CD14-positive monocyte (primary cell): ENCODE data around the gene A4GALT. TPM values are rescaled to one million over a fixed set of nuclear protein-coding genes. Genes with fewer than 3 reads are reported as not detected.

Experiments used
- DNase-seq, 3 donors: peaks; one replicate each; pipeline ENCODE4 v3.0.0-alpha.2; 2011 to 2022
- H2AFZ ChIP-seq: 2 replicates; pipeline ENCODE4 v1.6.0; 2012; ENCODE audit warnings: mild to moderate bottlenecking, low read depth, low read length, inconsistent platforms; ENCODE audit not compliant: insufficient read depth, poor library complexity, severe bottlenecking
- H3K27ac ChIP-seq, 2 donors: 1 replicate in 1 of 2; 2 replicates in 1 of 2; pipeline ENCODE4 v1.5.1; 2012 to 2013; ENCODE audit warnings: low read length in 2 of 2, control low read depth in 1 of 2, inconsistent platforms in 1 of 2, low read depth in 1 of 2, mild to moderate bottlenecking in 1 of 2
- H3K27me3 ChIP-seq, 2 donors: one replicate each; pipeline versions ENCODE4 v1.6.0 to v1.6.1; 2011 to 2013; ENCODE audit warnings: low read length in 2 of 2; ENCODE audit not compliant: control insufficient read depth in 2 of 2, insufficient read depth in 2 of 2
- H3K36me3 ChIP-seq, 2 donors: replicated peaks in 1 of 2; 1 replicate in 1 of 2; 2 replicates in 1 of 2; pipeline versions ENCODE4 v1.5.1 to v1.6.1; 2012 to 2013; ENCODE audit warnings: low read length in 2 of 2, control low read depth in 1 of 2, inconsistent platforms in 1 of 2, mild to moderate bottlenecking in 1 of 2; ENCODE audit not compliant: insufficient read depth in 2 of 2, control insufficient read depth in 1 of 2
- H3K4me1 ChIP-seq, 2 donors: 1 replicate in 1 of 2; 2 replicates in 1 of 2; pipeline versions ENCODE4 v1.5.1 to v1.6.1; 2012 to 2013; ENCODE audit warnings: low read length in 2 of 2, control low read depth in 1 of 2, inconsistent platforms in 1 of 2, mild to moderate bottlenecking in 1 of 2, moderate library complexity in 1 of 2; ENCODE audit not compliant: insufficient read depth in 2 of 2, control insufficient read depth in 1 of 2
- H3K4me2 ChIP-seq: replicated peaks from 2 replicates; pipeline ENCODE3; 2012; ENCODE audit warnings: low read length, moderate library complexity, mild to moderate bottlenecking; ENCODE audit not compliant: poor library complexity, severe bottlenecking; ENCODE audit errors: extremely low read depth
- H3K4me3 ChIP-seq, 3 experiments: fragments of 200-600 bp in 1 of 3; sonication (generic) in 1 of 3; replicated peaks in 1 of 3; 1 replicate in 2 of 3; 2 replicates in 1 of 3; pipeline ENCODE4 v1.5.1; 2011 to 2013; ENCODE audit warnings: low read length in 3 of 3, mild to moderate bottlenecking in 3 of 3, control low read depth in 2 of 3, low read depth in 2 of 3, inconsistent platforms in 1 of 3, moderate library complexity in 1 of 3
- H3K79me2 ChIP-seq: 2 replicates; pipeline ENCODE4 v1.6.0; 2012; ENCODE audit warnings: mild to moderate bottlenecking, control low read depth, inconsistent platforms, low read length, moderate library complexity; ENCODE audit not compliant: insufficient read depth
- H3K9ac ChIP-seq: 2 replicates; pipeline ENCODE4 v1.6.0; 2017; ENCODE audit warnings: low read length, mild to moderate bottlenecking; ENCODE audit not compliant: insufficient read depth, poor library complexity, severe bottlenecking
- H3K9me3 ChIP-seq, 2 donors: replicated peaks in 1 of 2; 1 replicate in 1 of 2; 2 replicates in 1 of 2; pipeline versions ENCODE4 v1.5.1 to v1.6.1; 2012 to 2013; ENCODE audit warnings: low read length in 2 of 2, control low read depth in 1 of 2; ENCODE audit not compliant: control insufficient read depth in 1 of 2, insufficient read depth in 1 of 2
- H4K20me1 ChIP-seq: 2 replicates; pipeline ENCODE4 v1.6.0; 2012; ENCODE audit warnings: mild to moderate bottlenecking, low read length, control low read depth, moderate library complexity; ENCODE audit not compliant: insufficient read depth
- H3K27ac Mint-ChIP-seq, 7 donors: one replicate each; pipeline ENCODE4 v1.8.0; 2020; ENCODE audit warnings: mild to moderate bottlenecking in 7 of 7, mixed read lengths in 7 of 7, moderate library complexity in 6 of 7, inconsistent platforms in 2 of 7
- H3K27me3 Mint-ChIP-seq, 3 donors: one replicate each; pipeline ENCODE4 v1.8.0; 2021 to 2022; ENCODE audit warnings: low read depth in 3 of 3, mild to moderate bottlenecking in 3 of 3, mixed read lengths in 3 of 3, moderate library complexity in 3 of 3, inconsistent platforms in 1 of 3
- H3K36me3 Mint-ChIP-seq, 2 donors: one replicate each; pipeline ENCODE4 v1.8.0; 2020; ENCODE audit warnings: mixed read lengths in 2 of 2, inconsistent platforms in 1 of 2, mild to moderate bottlenecking in 1 of 2
- H3K4me1 Mint-ChIP-seq: one replicate; pipeline ENCODE4 v1.8.0; 2020; ENCODE audit warnings: mild to moderate bottlenecking, mixed read lengths
- H3K4me3 Mint-ChIP-seq, 2 donors: one replicate each; pipeline ENCODE4 v1.8.0; 2020; ENCODE audit warnings: mild to moderate bottlenecking in 2 of 2, mixed read lengths in 2 of 2, moderate library complexity in 1 of 2
- H3K9me3 Mint-ChIP-seq, 7 donors: one replicate each; pipeline ENCODE4 v1.8.0; 2020 to 2022; ENCODE audit warnings: mixed read lengths in 7 of 7, mild to moderate bottlenecking in 6 of 7, moderate library complexity in 6 of 7, inconsistent platforms in 2 of 7
- CTCF ChIP-seq: fragments of 200-600 bp; IDR thresholded peaks from one replicate; pipeline ENCODE4 v1.8.0; 2022; ENCODE audit warnings: antibody characterized with exemption, mild to moderate bottlenecking
- WGBS: methylation state at CpG from one replicate; pipeline ENCODE4 v1.1.5; 2013; ENCODE audit warnings: missing lambda C conversion rate; ENCODE audit not compliant: insufficient coverage; 5-methylcytosine and 5-hydroxymethylcytosine counted together
- intact Hi-C, 2 donors: fragments of 100-400 bp; cut with micrococcal nuclease; formaldehyde crosslinking; loops; one replicate each; pipeline versions ENCODE4 v1.15.0 to v1.15.1; 2023
- polyA plus RNA-seq, 3 donors: library from polyadenylated mRNA; depleted of rRNA in 1 of 3; unstranded in 2 of 3; stranded (reverse) in 1 of 3; fragments of 300-500 nt in 2 of 3; fragments of >200 nt in 1 of 3; fragmentation: Illumina TruSeq in 2 of 3; gene quantifications; 1 replicate in 2 of 3; 2 replicates in 1 of 3; pipeline ENCODE4 v1.2.3, GENCODE V29; 2012 to 2021

The A4GALT gene
- polyA plus RNA-seq, 3 donors: not detected

GRCh38 chr22:42701694-42702093 is 19.0 kb downstream of the A4GALT start:
- no peak overlapping the region for H3K9ac ChIP-seq
- no peak overlapping the region for H3K4me3 Mint-ChIP-seq
- no peak for TF ChIP-seq CTCF
- H3K36me3 Mint-ChIP-seq: no peaks in the 10 kb centered on the region
- 93% methylated on average over 8 of the region's 8 CpGs for WGBS
- H2AFZ ChIP-seq: no peak overlapping the region
- H3K36me3 ChIP-seq: no peaks in the 10 kb centered on the region
- H3K27ac ChIP-seq: no peak overlapping the region
- H3K27me3 ChIP-seq: no peaks in the 10 kb centered on the region
- H3K4me3 ChIP-seq: no peak overlapping the region
- no peak overlapping the region for H3K4me2 ChIP-seq
- no peaks in the 10 kb centered on the region for H3K79me2 ChIP-seq
- peaks cover 0 to 2% (median 0%) of the 10 kb centered on the region in 7 donors for H3K9me3 Mint-ChIP-seq
- no peaks in the 10 kb centered on the region for H4K20me1 ChIP-seq
- DNase-seq: no peak
- no peaks in the 10 kb centered on the region for H3K4me1 ChIP-seq
- H3K9me3 ChIP-seq: no peaks in the 10 kb centered on the region
- peaks cover 2 to 8% (median 5%) of the 10 kb centered on the region in 3 donors for H3K27me3 Mint-ChIP-seq
- intact Hi-C loops: no loop called here
- H3K27ac Mint-ChIP-seq: no peak overlapping the region
- H3K4me1 Mint-ChIP-seq: no peaks in the 10 kb centered on the region

- H3K36me3 Mint-ChIP-seq: no peaks in the 10 kb centered on the region
- Histone ChIP-seq H3K9me3 (no peaks in the 10 kb centered on the region), H4K20me1 (no peaks in the 10 kb centered on the region), H3K4me1 (no peaks in the 10 kb centered on the region), H2AFZ (no peak overlapping the region), H3K9ac (no peak overlapping the region), H3K79me2 (no peaks in the 10 kb centered on the region), H3K27me3 (no peaks in the 10 kb centered on the region), H3K27ac (no peak overlapping the region), H3K4me2 (no peak overlapping the region), H3K4me3 (no peak overlapping the region), H3K36me3 (no peaks in the 10 kb centered on the region)
- no peak for TF ChIP-seq CTCF
- no peak overlapping the region for H3K4me3 Mint-ChIP-seq
- no peak overlapping the region for H3K27ac Mint-ChIP-seq
- no peak for DNase-seq
- intact Hi-C loops: no loop called here
- H3K9me3 Mint-ChIP-seq: peaks cover 0 to 2% (median 0%) of the 10 kb centered on the region in 7 donors
- WGBS: 58% methylated on average over 3 of the region's 6 CpGs
- H3K27me3 Mint-ChIP-seq: peaks cover 3 to 8% (median 5%) of the 10 kb centered on the region in 3 donors
- no peaks in the 10 kb centered on the region for H3K4me1 Mint-ChIP-seq
Observed at GRCh38 chr22:42700901-42701300, 19.8 kb downstream of the A4GALT start.
